Nephron (organoid): Measurements from ENCODE around the gene GSTM1.
"Not testable (repeated sequence)": the region's sequence is repeated elsewhere in the genome, so short reads cannot be mapped to it uniquely, and the experiment has no call there.

ENCODE experiments used
- H3K27ac Mint-ChIP-seq, 3 experiments: 2 replicates each; pipeline ENCODE4 v1.8.0; 2020; ENCODE audit warnings: mixed read lengths in 3 of 3, mild to moderate bottlenecking in 2 of 3, moderate library complexity in 1 of 3
- H3K27me3 Mint-ChIP-seq: 2 replicates; pipeline ENCODE4 v1.8.0; 2021; ENCODE audit warnings: low read depth, mild to moderate bottlenecking, moderate library complexity, mixed read lengths
- H3K36me3 Mint-ChIP-seq: 2 replicates; pipeline ENCODE4 v1.8.0; 2020; ENCODE audit warnings: low read depth, mixed read lengths
- H3K4me1 Mint-ChIP-seq: 2 replicates; pipeline ENCODE4 v1.8.0; 2020; ENCODE audit warnings: mixed read lengths
- H3K4me3 Mint-ChIP-seq, 3 experiments: 2 replicates each; pipeline ENCODE4 v1.8.0; 2020; ENCODE audit warnings: mild to moderate bottlenecking in 3 of 3, mixed read lengths in 3 of 3, moderate library complexity in 2 of 3
- H3K9me3 Mint-ChIP-seq: 2 replicates; pipeline ENCODE4 v1.8.0; 2020; ENCODE audit warnings: mixed read lengths
- TF ChIP-seq, protein P1 (sequence below), 3 experiments: fragments of 200-600 bp; sonication (generic); IDR thresholded peaks; one replicate each; pipeline ENCODE4 v1.5.0; 2021; ENCODE audit warnings: antibody characterized with exemption in 3 of 3; ENCODE audit not compliant: unreplicated experiment in 3 of 3

The GSTM1 gene

DNA sequence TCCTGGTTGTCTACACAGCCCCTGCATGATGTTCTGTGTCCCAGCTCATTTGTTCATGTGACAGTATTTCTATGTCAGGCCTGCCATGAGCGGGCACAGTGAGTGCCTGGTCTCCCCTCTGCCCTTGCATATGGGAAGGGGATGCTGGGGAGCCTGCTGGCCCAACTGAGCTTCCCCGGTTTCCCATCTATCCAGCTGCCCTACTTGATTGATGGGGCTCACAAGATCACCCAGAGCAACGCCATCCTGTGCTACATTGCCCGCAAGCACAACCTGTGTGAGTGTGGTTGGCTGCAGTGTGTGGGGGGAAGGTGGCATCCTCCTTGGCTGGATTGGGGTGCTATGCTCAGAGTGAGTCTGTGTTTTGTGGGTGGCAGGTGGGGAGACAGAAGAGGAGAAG lies 30.2 kb upstream of the GSTM1 start:
- peak overlapping the region; percentile 78 to 94 (median 82) for H3K4me3 Mint-ChIP-seq
- H3K27me3 Mint-ChIP-seq: peaks cover 14% of the 10 kb centered on the region
- TF ChIP-seq, protein P1, sequence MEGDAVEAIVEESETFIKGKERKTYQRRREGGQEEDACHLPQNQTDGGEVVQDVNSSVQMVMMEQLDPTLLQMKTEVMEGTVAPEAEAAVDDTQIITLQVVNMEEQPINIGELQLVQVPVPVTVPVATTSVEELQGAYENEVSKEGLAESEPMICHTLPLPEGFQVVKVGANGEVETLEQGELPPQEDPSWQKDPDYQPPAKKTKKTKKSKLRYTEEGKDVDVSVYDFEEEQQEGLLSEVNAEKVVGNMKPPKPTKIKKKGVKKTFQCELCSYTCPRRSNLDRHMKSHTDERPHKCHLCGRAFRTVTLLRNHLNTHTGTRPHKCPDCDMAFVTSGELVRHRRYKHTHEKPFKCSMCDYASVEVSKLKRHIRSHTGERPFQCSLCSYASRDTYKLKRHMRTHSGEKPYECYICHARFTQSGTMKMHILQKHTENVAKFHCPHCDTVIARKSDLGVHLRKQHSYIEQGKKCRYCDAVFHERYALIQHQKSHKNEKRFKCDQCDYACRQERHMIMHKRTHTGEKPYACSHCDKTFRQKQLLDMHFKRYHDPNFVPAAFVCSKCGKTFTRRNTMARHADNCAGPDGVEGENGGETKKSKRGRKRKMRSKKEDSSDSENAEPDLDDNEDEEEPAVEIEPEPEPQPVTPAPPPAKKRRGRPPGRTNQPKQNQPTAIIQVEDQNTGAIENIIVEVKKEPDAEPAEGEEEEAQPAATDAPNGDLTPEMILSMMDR (IDR thresholded peaks at IDR 0.05; ENCODE audit: unreplicated experiment in 3 of 3): no peak
- peaks cover 17% of the 10 kb centered on the region for H3K36me3 Mint-ChIP-seq
- H3K9me3 Mint-ChIP-seq: no peaks in the 10 kb centered on the region
- H3K4me1 Mint-ChIP-seq: peaks cover 42% of the 10 kb centered on the region
- H3K27ac Mint-ChIP-seq: no peak overlapping the region

DNA sequence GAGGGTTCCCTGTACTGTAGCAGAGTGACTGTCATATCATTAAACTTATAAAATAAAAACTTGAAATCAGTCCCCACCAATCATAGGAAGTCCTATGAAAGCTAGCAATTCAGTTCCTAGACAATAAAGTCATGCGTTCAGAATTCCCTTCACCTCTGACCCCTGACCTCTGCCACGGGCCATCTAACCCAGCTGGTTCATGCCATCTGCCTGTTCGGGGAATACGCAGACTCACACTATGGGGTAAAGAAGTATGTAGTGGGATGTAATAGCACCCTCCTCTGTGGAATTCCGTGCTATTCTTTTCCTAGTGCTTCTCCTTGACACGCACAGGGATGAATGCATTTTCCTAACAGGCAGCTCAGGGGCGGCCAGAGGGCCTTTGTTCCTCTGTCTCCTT lies 29.6 kb upstream of the GSTM1 start:
- TF ChIP-seq, protein P1 (IDR thresholded peaks at IDR 0.05; ENCODE audit: unreplicated experiment in 3 of 3): no peak
- H3K36me3 Mint-ChIP-seq: peaks cover 17% of the 10 kb centered on the region
- peaks cover 41% of the 10 kb centered on the region for H3K4me1 Mint-ChIP-seq

DNA sequence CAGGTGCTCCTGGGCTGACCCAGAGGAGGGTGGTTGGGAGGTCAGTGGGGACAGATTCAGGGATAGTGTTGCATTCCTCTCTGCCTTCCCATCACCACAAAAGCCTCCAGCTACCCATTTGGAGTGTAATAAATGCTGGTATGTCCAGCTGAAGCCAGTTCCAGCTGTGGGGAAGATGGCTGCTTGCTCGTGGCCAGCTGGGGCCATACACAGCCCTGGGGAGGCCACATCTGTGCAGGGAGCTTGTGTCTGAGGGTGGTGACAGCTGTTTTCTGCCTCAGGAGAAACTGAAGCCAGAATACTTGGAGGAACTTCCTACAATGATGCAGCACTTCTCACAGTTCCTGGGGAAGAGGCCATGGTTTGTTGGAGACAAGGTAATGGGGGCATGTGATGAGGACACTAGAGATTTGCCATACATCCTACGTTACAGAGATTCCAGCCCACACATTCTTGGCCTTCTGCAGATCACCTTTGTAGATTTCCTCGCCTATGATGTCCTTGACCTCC lies 29.0 kb upstream of the GSTM1 start:
- Mint-ChIP-seq H3K27me3 (peaks cover 8% of the 10 kb centered on the region), H3K4me3 (peak overlapping the region; percentile 62 to 82 (median 78)), H3K36me3 (peaks cover 17% of the 10 kb centered on the region), H3K4me1 (peaks cover 35% of the 10 kb centered on the region), H3K9me3 (no peaks in the 10 kb centered on the region), H3K27ac (peak overlapping the region; percentile 37 to 91 (median 65))
- TF ChIP-seq, protein P1 (IDR thresholded peaks at IDR 0.05; ENCODE audit: unreplicated experiment in 3 of 3): no peak

More for the DNA sequence above, 29.6 kb upstream of the GSTM1 start:
- Mint-ChIP-seq H3K27me3 (peaks cover 14% of the 10 kb centered on the region), H3K4me3 (peak overlapping the region; percentile 78 to 94 (median 82)), H3K27ac (peak overlapping the region in 1 of 3 experiments; percentile 9), H3K9me3 (no peaks in the 10 kb centered on the region)

DNA sequence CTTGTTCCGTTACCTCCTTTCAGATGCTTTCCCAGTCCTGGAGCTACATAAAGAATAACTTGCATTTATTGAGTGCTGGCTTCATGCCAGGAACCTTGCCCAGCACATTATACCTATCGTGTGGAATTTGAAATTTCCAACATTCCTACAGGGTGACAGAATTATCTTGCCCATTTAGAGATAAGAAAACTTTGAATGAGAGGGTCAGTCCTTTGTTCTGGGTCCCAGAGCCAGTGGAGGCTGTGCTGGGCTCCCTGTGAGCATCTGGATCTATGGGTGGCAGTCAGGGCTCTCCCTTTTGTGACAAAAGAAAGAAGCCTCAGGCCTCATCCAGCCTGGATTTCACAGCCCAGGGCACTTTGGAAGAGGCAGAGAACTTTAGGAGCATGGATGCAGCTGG lies 28.5 kb upstream of the GSTM1 start:
- H3K4me1 Mint-ChIP-seq: peaks cover 34% of the 10 kb centered on the region
- H3K36me3 Mint-ChIP-seq: peaks cover 17% of the 10 kb centered on the region
- no peaks in the 10 kb centered on the region for H3K9me3 Mint-ChIP-seq
- peak overlapping the region; percentile 65 to 91 (median 82) for H3K27ac Mint-ChIP-seq
- peaks cover 5% of the 10 kb centered on the region for H3K27me3 Mint-ChIP-seq
- peak overlapping the region; percentile 42 to 76 (median 66) for H3K4me3 Mint-ChIP-seq
- TF ChIP-seq, protein P1 (IDR thresholded peaks at IDR 0.05; ENCODE audit: unreplicated experiment in 3 of 3): no peak

DNA sequence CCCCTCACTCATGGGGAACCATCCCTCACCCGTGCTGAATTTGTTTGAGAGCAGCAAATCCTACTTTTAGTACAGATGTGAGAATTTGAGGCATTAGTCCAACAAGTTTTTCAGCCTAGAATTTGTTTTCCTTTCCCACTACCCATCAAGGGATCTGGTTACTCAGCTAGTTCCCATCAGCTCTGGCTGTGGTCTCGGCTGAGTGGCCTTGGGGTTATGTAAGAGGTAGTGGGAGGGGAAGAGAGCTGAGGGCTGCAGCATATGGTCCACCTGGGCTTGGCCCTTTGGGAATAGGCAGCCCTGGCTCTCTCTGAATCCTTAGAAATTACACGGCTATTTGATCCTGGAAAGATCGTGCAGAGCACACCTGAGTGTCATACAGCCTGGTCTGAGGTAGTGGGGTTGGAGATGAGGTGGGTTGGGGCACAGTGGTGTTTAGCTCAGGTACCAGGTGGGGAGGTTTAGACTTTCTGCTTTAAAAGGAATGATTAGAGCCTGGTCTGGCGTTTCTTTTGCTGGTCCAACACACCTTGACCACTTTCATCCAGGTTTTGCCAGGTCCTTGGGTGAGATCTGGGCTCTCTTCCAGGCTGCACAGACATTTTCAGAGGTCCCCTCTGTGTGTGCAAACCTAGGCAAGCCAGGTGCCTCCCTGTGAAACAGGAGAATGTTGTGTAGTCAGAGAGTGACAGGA lies 27.5 kb upstream of the GSTM1 start:
- Mint-ChIP-seq H3K4me1 (peaks cover 24% of the 10 kb centered on the region), H3K9me3 (no peaks in the 10 kb centered on the region), H3K36me3 (peaks cover 17% of the 10 kb centered on the region), H3K27me3 (no peaks in the 10 kb centered on the region), H3K4me3 (peak overlapping the region in 1 of 3 experiments; percentile 48), H3K27ac (peak overlapping the region; percentile 65 to 91 (median 82))
- TF ChIP-seq, protein P1 (IDR thresholded peaks at IDR 0.05; ENCODE audit: unreplicated experiment in 3 of 3): no peak

DNA sequence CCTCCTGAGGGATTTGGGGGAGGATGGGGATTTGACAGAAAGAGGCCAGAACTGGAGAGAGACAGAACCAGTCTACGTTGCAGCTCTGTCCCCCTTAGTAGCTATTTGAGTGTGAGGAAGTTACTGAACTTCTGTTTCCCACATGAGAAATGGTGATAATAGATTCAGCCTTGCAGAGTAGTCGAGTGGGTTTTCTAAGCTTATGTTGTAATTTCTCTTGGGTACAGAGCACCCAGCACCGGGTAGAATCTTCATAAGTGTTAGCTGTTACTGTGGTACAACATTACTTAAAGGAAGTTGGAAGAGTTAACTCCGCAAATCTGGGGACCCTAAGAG lies 27.0 kb upstream of the GSTM1 start:
- not testable (repeated sequence) for H3K9me3 Mint-ChIP-seq, H3K4me3 Mint-ChIP-seq, H3K27me3 Mint-ChIP-seq
- Mint-ChIP-seq H3K27ac (peak overlapping the region in 1 of 3 experiments; percentile 91), H3K4me1 (peaks cover 19% of the 10 kb centered on the region), H3K36me3 (peaks cover 21% of the 10 kb centered on the region)
